Gastrocnemius medialis (tissue), 4 donors: ENCODE data around the gene PYGB.

ENCODE experiments used
- POLR2A ChIP-seq, 2 donors: fragments of 450-650 bp; IDR thresholded peaks; one replicate each; pipeline ENCODE4 v1.6.1; 2017; ENCODE audit warnings: antibody characterized with exemption in 2 of 2, mild to moderate bottlenecking in 2 of 2, moderate library complexity in 2 of 2
- TF ChIP-seq, protein P1 (sequence below), 5 experiments: fragments of 450-650 bp in 3 of 5; fragments of 200-600 bp in 2 of 5; sonication (generic) in 2 of 5; IDR thresholded peaks in 4 of 5; conservative IDR thresholded peaks in 1 of 5; 1 replicate in 4 of 5; 2 replicates in 1 of 5; pipeline ENCODE4 v1.5.1; 2016 to 2019; ENCODE audit warnings: antibody characterized with exemption in 5 of 5, mild to moderate bottlenecking in 3 of 5, moderate library complexity in 3 of 5

DNA sequence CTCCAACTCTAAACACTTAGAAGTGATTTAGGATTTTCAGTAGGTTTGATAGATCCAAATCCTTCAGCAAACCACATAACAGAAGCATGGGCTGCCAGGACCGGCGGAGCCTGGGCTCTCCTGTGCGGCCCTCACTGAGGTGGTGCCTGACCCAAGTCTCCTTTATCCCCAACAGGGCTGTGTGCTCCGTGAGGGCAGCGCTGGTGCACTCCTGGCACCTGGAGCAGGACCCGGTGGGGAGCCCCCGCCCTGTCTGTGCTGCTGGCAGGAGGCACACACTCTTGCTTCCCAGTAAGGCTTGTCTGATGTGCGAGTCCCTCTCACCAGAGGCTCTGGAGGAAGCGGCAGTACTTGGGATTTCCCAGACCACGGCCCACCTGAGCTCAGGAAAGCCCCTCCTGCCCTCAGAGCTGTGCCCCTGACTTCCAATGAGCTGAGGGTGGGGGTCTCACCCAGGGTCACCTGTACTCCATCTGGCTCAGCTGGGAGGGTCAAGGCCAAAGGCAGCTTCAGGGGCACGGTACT lies 56.2 kb downstream of the PYGB start:
- TF ChIP-seq, protein P1, sequence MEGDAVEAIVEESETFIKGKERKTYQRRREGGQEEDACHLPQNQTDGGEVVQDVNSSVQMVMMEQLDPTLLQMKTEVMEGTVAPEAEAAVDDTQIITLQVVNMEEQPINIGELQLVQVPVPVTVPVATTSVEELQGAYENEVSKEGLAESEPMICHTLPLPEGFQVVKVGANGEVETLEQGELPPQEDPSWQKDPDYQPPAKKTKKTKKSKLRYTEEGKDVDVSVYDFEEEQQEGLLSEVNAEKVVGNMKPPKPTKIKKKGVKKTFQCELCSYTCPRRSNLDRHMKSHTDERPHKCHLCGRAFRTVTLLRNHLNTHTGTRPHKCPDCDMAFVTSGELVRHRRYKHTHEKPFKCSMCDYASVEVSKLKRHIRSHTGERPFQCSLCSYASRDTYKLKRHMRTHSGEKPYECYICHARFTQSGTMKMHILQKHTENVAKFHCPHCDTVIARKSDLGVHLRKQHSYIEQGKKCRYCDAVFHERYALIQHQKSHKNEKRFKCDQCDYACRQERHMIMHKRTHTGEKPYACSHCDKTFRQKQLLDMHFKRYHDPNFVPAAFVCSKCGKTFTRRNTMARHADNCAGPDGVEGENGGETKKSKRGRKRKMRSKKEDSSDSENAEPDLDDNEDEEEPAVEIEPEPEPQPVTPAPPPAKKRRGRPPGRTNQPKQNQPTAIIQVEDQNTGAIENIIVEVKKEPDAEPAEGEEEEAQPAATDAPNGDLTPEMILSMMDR (IDR thresholded peaks at IDR 0.05 in 4 of 5, conservative IDR thresholded peaks at IDR 0.05 in 1 of 5) = no peak
- TF ChIP-seq POLR2A (IDR thresholded peaks at IDR 0.05) = no peak
